ENCODE data around the gene SLC17A9. TPM values are rescaled to one million over a fixed set of nuclear protein-coding genes. Genes with fewer than 3 reads are reported as not detected.
A peak's percentile ranks its signal among the peaks of the same experiment; 100 is the strongest.

SLC17A9 gene
- total RNA-seq, 1 experiment from 2014 or later, result 0.28 TPM

- H3K36me3 ChIP-seq (ENCODE audit: control insufficient read depth, insufficient read depth, low read length), result no peaks in the 10 kb centered on the region
- TF ChIP-seq POLR2AphosphoS5 (IDR thresholded peaks at IDR 0.05; ENCODE audit: low read depth, low read length), result no peak
- TF ChIP-seq CTCF (IDR thresholded peaks at IDR 0.05), result no peak
- no peak for TF ChIP-seq TCF7L2 (IDR thresholded peaks at IDR 0.05; ENCODE audit: low read depth, low read length)
- TF ChIP-seq SIN3A (IDR thresholded peaks at IDR 0.05; ENCODE audit: borderline replicate concordance, insufficient read depth, low read depth, low read length), result no peak
- TF ChIP-seq REST (IDR thresholded peaks at IDR 0.05; ENCODE audit: insufficient read depth in 1 of 2, low read depth in 2 of 2, low read length in 1 of 2), result no peak
- no peaks in the 10 kb centered on the region for H3K27me3 ChIP-seq (ENCODE audit: control insufficient read depth, insufficient read depth, low read length)
- in situ Hi-C loops (cut with HindIII; ENCODE audit: low pct_unique_long_range_greater_than_20kb, low sequenced_read_pairs), result no loop called here
- DNase-seq (ENCODE audit: low read depth, low spot score) (no peak), ATAC-seq (no peak)
- ChIA-PET CTCF (no interaction called here), POLR2A (no interaction called here)
- no peaks in the 10 kb centered on the region for H3K9me3 ChIP-seq (ENCODE audit: control insufficient read depth, insufficient read depth, low read depth, low read length)
- no peak overlapping the region for H3K27ac ChIP-seq (ENCODE audit: low read length)
- H3K4me1 ChIP-seq (ENCODE audit: control insufficient read depth, insufficient read depth, low read length), result peaks cover 3% of the 10 kb centered on the region; the same call in 1 of the 2 replicates
- no peak overlapping the region for H3K4me3 ChIP-seq (ENCODE audit: low read depth in 2 of 2, low read length in 2 of 2)
- no TSS peak for BruUV-seq (replicated peaks)
- intact Hi-C loops (cut with micrococcal nuclease; ENCODE audit: unreplicated experiment), result no loop called here
Measured at GRCh38 chr20:62980380-62980960, 28.0 kb downstream of the SLC17A9 start.

GRCh38 chr20:62980970-62981369, 28.5 kb downstream of the SLC17A9 start:
- in situ Hi-C loops (cut with HindIII; ENCODE audit: low pct_unique_long_range_greater_than_20kb, low sequenced_read_pairs), result no loop called here
- POLR2A ChIA-PET, result no interaction called here
- TF ChIP-seq POLR2AphosphoS5 (IDR thresholded peaks at IDR 0.05; ENCODE audit: low read depth, low read length) (no peak), TCF7L2 (IDR thresholded peaks at IDR 0.05; ENCODE audit: low read depth, low read length) (no peak), SIN3A (IDR thresholded peaks at IDR 0.05; ENCODE audit: borderline replicate concordance, insufficient read depth, low read depth, low read length) (no peak), CTCF (IDR thresholded peaks at IDR 0.05) (no peak), REST (IDR thresholded peaks at IDR 0.05; ENCODE audit: insufficient read depth in 1 of 2, low read depth in 2 of 2, low read length in 1 of 2) (no peak)

More at GRCh38 chr20:62980970-62981369, 28.5 kb downstream of the SLC17A9 start:
- peaks cover 3% of the 10 kb centered on the region; the same call in 1 of the 2 replicates for H3K4me1 ChIP-seq (ENCODE audit: control insufficient read depth, insufficient read depth, low read length)
- no TSS peak for BruUV-seq (replicated peaks)
- no peak overlapping the region for H3K4me3 ChIP-seq (ENCODE audit: low read depth in 2 of 2, low read length in 2 of 2)
- no peaks in the 10 kb centered on the region for H3K27me3 ChIP-seq (ENCODE audit: control insufficient read depth, insufficient read depth, low read length)
- H3K27ac ChIP-seq (ENCODE audit: low read length), result no peak overlapping the region
- no peaks in the 10 kb centered on the region for H3K9me3 ChIP-seq (ENCODE audit: control insufficient read depth, insufficient read depth, low read depth, low read length)
- intact Hi-C loops (cut with micrococcal nuclease; ENCODE audit: unreplicated experiment), result no loop called here
- CTCF ChIA-PET, result no interaction called here
- peak; percentile 41; the same call in 1 of the 2 replicates for ATAC-seq
- no peak for DNase-seq (ENCODE audit: low read depth, low spot score)
- no peaks in the 10 kb centered on the region for H3K36me3 ChIP-seq (ENCODE audit: control insufficient read depth, insufficient read depth, low read length)

Data from Panc1 (cell line).